Measurements from ENCODE around the gene SNN. TPM values are rescaled to one million over a fixed set of nuclear protein-coding genes. Genes with fewer than 3 reads are reported as not detected.
A peak's percentile ranks its signal among the peaks of the same experiment; 100 is the strongest.

Gene SNN
- total and polyA plus RNA-seq, 2 experiments from 2014 or later = 16.7 to 18.8 TPM

GRCh38 chr16:11721781-11722467 lies 53.7 kb downstream of the SNN start:
- no peaks in the 10 kb centered on the region for H3K9me2 ChIP-seq (replicated peaks; ENCODE audit: insufficient read depth)
- no peak for DNase-seq (ENCODE audit: low spot score)
- no peaks in the 10 kb centered on the region for H3K27me3 ChIP-seq
- TF ChIP-seq EZH2phosphoT487 (IDR thresholded peaks at IDR 0.05; ENCODE audit: low read depth, severe bottlenecking, unreplicated experiment) (no peak), CTCF (IDR thresholded peaks at IDR 0.05; ENCODE audit: poor library complexity) (no peak), EZH2 (IDR thresholded peaks at IDR 0.05; ENCODE audit: borderline replicate concordance) (no peak)
- H3K9me3 ChIP-seq (ENCODE audit: low read depth) = no peaks in the 10 kb centered on the region
- peaks cover 53% of the 10 kb centered on the region for H3K79me2 ChIP-seq
- H2AFZ ChIP-seq = no peak overlapping the region
- H3K4me2 ChIP-seq = no peak overlapping the region
- 77% methylated on average over 4 of the region's 4 CpGs for whole genome bisulfite sequencing (ENCODE audit: low lambda C conversion rate, missing lambda C conversion rate)
- H3K27ac ChIP-seq = peak overlapping the region; percentile 9
- no peak overlapping the region for H3K4me3 ChIP-seq
- no peaks in the 10 kb centered on the region for H4K20me1 ChIP-seq (ENCODE audit: insufficient read depth, poor library complexity, severe bottlenecking)
- peaks cover 5% of the 10 kb centered on the region for H3K4me1 ChIP-seq (ENCODE audit: insufficient read depth)
- no peaks in the 10 kb centered on the region for H3K36me3 ChIP-seq (replicated peaks; ENCODE audit: insufficient read depth, low read depth)

- WGBS (ENCODE audit: low lambda C conversion rate, missing lambda C conversion rate) = 94% methylated on average over 3 of the region's 3 CpGs
- no peak for TF ChIP-seq EZH2 (IDR thresholded peaks at IDR 0.05; ENCODE audit: borderline replicate concordance)
- no peak for TF ChIP-seq EZH2phosphoT487 (IDR thresholded peaks at IDR 0.05; ENCODE audit: low read depth, severe bottlenecking, unreplicated experiment)
- no peak for TF ChIP-seq CTCF (IDR thresholded peaks at IDR 0.05; ENCODE audit: poor library complexity)
- Histone ChIP-seq H4K20me1 (ENCODE audit: insufficient read depth, poor library complexity, severe bottlenecking) (no peaks in the 10 kb centered on the region), H3K36me3 (replicated peaks; ENCODE audit: insufficient read depth, low read depth) (no peaks in the 10 kb centered on the region), H2AFZ (no peak overlapping the region), H3K27me3 (no peaks in the 10 kb centered on the region), H3K27ac (peak overlapping the region; percentile 9), H3K9me2 (replicated peaks; ENCODE audit: insufficient read depth) (no peaks in the 10 kb centered on the region), H3K9me3 (ENCODE audit: low read depth) (no peaks in the 10 kb centered on the region), H3K4me1 (ENCODE audit: insufficient read depth) (peaks cover 5% of the 10 kb centered on the region), H3K79me2 (peaks cover 55% of the 10 kb centered on the region), H3K4me2 (no peak overlapping the region), H3K4me3 (no peak overlapping the region)
- DNase-seq (ENCODE audit: low spot score) = no peak
These were observed 54.2 kb downstream of the SNN start for GRCh38 chr16:11722468-11722808.

GRCh38 chr16:11725457-11725856 lies 57.2 kb downstream of the SNN start:
- Histone ChIP-seq H4K20me1 (ENCODE audit: insufficient read depth, poor library complexity, severe bottlenecking) (peaks cover 2% of the 10 kb centered on the region), H3K27ac (peak overlapping the region; percentile 21)
- TF ChIP-seq EZH2 (IDR thresholded peaks at IDR 0.05; ENCODE audit: borderline replicate concordance) = no peak
- TF ChIP-seq EZH2phosphoT487 (IDR thresholded peaks at IDR 0.05; ENCODE audit: low read depth, severe bottlenecking, unreplicated experiment) = no peak
- no peak for TF ChIP-seq CTCF (IDR thresholded peaks at IDR 0.05; ENCODE audit: poor library complexity)

More at GRCh38 chr16:11725457-11725856, 57.2 kb downstream of the SNN start:
- Histone ChIP-seq H3K4me1 (ENCODE audit: insufficient read depth) (peaks cover 5% of the 10 kb centered on the region), H3K79me2 (peaks cover 74% of the 10 kb centered on the region), H3K9me2 (replicated peaks; ENCODE audit: insufficient read depth) (no peaks in the 10 kb centered on the region), H3K27me3 (no peaks in the 10 kb centered on the region), H3K36me3 (replicated peaks; ENCODE audit: insufficient read depth, low read depth) (no peaks in the 10 kb centered on the region), H3K4me3 (no peak overlapping the region), H3K4me2 (no peak overlapping the region), H3K9me3 (ENCODE audit: low read depth) (no peaks in the 10 kb centered on the region), H2AFZ (no peak overlapping the region)
- WGBS (ENCODE audit: low lambda C conversion rate, missing lambda C conversion rate) = 100% methylated on average over 1 of the region's 1 CpG
- DNase-seq (ENCODE audit: low spot score) = no peak
